Ramos (cell line): ENCODE measurements around the gene SLC6A6.

Experiments used
- in situ Hi-C: fragments of 300-500 bp; cut with MboI; formaldehyde crosslinking; loops from one replicate; pipeline ENCODE4 v1.14.3; 2022; ENCODE audit warnings: low sequenced_read_pairs; ENCODE audit not compliant: unreplicated experiment

SLC6A6 gene

DNA sequence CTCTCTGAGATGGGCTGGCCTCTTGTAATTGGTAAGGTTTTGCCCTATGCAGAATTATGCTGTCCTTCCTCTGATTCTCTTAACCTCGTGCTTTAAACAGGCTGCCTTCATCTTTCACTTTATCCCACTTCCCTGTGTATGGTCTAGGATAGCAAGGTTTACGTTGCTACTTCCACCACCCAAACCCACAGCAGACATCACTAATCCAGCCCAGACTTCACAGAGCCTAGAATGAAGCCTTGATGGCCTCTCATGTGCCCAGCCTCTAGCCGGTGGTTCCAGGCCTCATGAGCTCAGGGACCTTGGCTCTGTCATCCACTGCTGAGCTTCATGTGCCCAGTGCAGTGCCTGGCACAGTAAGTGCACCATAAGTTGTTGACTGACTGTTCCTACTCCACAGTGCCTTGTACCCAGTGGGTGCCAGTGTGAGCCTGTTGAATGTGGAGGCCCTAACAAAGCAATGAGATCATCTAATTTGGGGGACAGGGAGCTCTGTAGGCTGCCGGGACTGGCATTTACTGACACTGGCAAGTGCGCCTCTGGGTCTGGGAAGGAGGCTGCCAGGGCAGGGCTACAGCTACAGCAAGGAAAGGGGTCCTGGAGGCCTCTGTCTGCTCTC lies 12.5 kb downstream of the SLC6A6 start:
- in situ Hi-C loops = no loop called here

- in situ Hi-C loops = no loop called here
Observed at GRCh38 chr3:14415501-14415900, 13.1 kb downstream of the SLC6A6 start.

- in situ Hi-C loops = no loop called here
Observed at GRCh38 chr3:14416453-14416852, 14.0 kb downstream of the SLC6A6 start.

- in situ Hi-C loops = no loop called here
Observed at GRCh38 chr3:14418296-14419250, 16.2 kb downstream of the SLC6A6 start.

- in situ Hi-C loops = no loop called here
Observed at GRCh38 chr3:14422016-14422963, 19.9 kb downstream of the SLC6A6 start.

GRCh38 chr3:14423197-14423743 lies 20.9 kb downstream of the SLC6A6 start:
- in situ Hi-C loops = no loop called here

GRCh38 chr3:14423963-14424362 lies 21.6 kb downstream of the SLC6A6 start:
- in situ Hi-C loops = no loop called here

DNA sequence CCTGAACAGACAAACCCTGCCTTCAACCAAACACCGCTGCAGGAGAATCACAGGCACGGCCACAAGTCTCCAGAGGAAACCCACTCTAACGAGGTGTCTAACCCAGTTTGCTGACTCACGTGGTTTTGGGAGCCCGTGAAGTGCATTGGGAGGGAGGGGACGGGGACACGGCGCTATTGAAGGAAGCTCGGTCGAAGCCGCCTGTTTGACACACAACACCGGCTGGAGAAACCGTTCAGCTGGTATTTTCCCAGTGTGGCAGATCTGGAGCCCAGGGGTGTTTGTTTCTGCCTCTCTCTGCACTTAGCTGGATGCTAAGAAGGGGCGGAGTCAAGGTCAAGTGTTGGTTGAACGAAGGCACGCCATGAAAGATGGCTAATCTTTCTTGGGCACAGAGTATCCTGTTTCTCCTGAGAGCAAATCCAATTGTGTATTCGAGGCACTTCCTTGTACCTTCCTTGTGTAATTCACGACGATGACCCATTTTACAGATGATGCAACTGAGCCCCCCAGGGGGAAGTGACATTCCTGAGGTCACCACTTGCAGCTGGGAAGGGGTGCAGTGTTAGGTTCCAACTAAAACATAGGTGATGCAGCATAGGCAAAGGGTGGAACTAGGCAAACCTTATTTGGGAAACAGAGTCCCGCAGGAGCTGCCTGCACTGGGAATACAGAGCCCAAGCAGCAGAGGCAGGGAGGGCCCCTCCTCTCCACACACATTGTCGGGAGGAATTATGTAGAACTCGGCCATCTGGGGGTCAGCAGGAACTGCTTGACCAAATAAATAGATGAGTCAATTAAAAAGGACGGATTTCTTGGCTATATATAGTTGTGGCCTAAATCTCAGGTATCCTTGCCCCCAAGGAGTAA lies 22.5 kb downstream of the SLC6A6 start:
- in situ Hi-C loops = no loop called here

GRCh38 chr3:14425581-14426304 lies 23.3 kb downstream of the SLC6A6 start:
- in situ Hi-C loops = no loop called here

GRCh38 chr3:14426305-14426620 lies 23.9 kb downstream of the SLC6A6 start:
- in situ Hi-C loops = no loop called here

DNA sequence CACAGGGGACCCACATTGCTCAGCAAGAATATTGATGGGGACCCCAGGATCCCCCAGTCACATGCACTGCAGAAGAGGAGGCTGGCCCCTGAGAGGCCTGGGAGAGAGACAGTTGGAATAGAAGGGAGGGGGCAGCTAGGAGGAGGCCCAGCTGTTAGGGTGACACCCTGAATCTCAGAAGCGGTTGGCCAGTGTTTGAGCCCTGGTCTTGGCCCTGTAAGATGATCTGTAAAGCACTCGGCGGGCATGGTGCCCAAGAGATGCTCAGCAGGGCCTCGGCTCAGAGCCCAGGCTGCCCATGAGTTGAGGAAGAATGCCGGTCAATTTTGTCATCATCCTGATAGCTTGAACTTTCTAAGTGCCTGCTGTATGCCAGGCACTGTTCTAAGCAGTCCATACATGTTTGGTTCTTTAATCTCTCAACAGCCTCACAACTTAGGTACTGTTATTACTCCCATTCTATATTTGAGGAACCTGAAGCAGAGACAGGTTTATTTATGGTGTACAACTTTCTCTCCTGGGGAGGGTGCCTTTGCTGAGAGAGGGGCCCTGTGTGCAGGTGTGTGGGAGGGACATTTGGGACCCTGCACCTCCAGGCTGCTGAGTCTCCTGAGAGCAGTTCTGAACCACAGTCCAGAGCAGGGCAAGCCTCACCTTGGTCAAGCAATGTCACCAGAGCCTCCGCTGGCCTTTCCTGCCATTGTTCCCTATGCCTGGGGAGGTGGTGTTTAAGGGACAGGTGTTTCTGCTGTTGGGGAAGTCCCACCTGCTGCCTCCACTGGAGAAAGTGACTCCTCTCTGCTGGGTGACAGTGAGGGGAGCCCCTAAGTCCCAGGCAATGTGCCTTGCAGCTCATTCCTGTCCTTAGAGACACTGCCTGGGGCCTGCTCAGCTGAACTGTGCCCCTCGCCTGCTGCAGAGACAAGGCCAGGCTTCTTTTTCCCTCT lies 26.0 kb downstream of the SLC6A6 start:
- in situ Hi-C loops = no loop called here

DNA sequence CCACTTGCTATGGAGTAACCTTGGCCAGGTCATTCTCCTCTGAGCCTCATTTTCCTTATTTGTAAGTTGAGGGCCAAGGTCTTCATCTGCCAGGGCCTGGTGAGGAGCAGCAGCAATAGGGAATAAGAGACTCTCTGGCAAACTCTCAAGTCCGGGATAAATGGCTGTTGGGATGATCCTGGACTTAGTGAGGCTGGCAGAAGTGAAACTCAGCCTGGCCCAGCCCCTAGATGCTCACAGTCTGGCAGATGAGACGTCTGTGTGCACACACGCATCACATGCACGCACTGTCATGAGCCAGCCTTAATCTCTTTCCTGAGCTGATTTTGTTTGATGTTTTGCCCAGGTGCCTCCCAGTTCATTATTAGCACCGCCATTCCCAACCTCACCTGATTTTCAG lies 26.8 kb downstream of the SLC6A6 start:
- in situ Hi-C loops = no loop called here

GRCh38 chr3:14429640-14430039 lies 27.2 kb downstream of the SLC6A6 start:
- in situ Hi-C loops = no loop called here

- in situ Hi-C loops = no loop called here
Observed at GRCh38 chr3:14430053-14430452, 27.6 kb downstream of the SLC6A6 start.

DNA sequence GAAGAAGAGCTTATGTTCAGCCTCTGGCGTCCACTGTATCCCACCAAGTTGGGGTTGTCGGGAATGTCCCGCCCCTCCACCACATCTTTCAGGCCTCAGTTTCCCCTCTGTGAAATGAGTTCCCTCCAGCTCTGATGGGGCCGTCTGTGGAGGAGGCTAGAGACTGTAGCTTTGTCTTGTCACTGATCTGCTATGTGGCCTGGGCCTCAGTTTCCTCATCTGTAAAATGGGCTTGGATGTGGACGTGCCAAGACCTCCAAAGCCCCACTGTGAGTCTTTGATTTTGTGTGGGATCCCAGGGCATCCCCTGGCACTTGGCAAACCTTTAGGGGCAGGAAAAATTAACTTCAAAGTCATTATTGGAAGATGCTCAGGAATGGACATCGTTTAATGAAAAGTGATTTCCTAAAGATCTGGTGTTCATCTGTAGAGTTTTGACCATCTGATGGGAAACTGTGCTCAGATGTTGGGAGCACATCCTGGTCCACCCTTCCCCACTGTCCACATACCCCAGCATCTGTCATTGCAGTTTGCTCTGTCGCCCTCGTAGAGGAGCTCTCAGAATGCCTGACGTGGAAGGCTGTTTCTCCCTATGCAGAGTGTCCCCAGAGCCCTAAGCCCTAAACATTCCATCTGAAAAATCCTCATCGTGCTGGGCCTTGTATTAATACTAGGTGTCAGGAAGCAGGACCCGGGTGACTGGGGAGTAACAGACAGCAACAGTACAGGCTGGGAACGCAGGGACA lies 28.5 kb downstream of the SLC6A6 start:
- in situ Hi-C loops = no loop called here

- in situ Hi-C loops = no loop called here
Observed at GRCh38 chr3:14431452-14431916, 29.1 kb downstream of the SLC6A6 start.
